GM12891 (cell line): Measurements from ENCODE around the gene SMIM22.

ENCODE experiments used
- POLR2A ChIP-seq: IDR thresholded peaks from 2 replicates; pipeline ENCODE4 v1.6.1; 2011; ENCODE audit warnings: low read depth, low read length, control low read depth
- POLR2AphosphoS5 ChIP-seq: IDR thresholded peaks from 2 replicates; pipeline ENCODE4 v1.6.1; 2011; ENCODE audit warnings: low read depth, low read length, control low read depth
- POU2F2 ChIP-seq: IDR thresholded peaks from 2 replicates; pipeline ENCODE4 v1.6.1; 2011; ENCODE audit warnings: low read depth, mild to moderate bottlenecking, control low read depth, low read length, moderate library complexity
- SPI1 ChIP-seq: IDR thresholded peaks from 2 replicates; pipeline ENCODE4 v1.6.1; 2011; ENCODE audit warnings: low read depth, low read length, control low read depth
- TAF1 ChIP-seq: IDR thresholded peaks from 2 replicates; pipeline ENCODE4 v1.6.1; 2011; ENCODE audit warnings: low read depth, low read length, control low read depth

DNA sequence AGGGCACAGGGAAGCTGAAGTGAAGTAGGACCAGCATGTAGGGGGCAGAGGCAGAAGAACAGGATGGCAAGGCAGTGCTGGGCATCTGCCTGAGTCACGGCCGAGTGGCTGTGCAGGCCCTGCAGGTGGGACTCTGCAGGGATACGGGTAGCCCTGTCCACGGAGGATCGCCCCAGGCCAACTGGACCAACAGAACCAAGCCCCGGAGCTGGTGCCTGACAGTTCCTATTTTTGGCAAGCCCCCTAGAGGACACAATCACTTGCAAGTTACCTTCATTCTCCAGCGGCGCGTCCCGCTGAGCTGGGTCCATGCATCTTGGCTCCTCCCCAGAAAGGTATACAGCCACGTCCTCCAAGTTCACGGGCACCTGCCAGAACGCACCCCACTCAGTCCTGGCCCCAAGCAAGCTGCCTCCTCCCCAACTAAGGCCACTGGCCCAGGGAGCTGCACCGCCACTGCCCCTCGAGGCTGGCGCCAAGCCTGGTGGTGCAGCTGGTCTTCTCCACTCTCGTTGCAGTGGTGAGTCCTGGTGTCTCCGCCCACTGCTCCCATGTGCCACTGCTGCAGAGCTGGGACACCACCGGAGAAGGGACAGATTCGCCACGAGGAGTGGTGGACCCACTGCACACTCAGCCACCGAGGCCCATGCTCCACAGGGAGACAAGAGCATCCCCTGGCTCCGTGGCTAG is 34.8 kb upstream of the SMIM22 start:
- TF ChIP-seq POLR2AphosphoS5, result no peak
- no peak for TF ChIP-seq TAF1
- no peak for TF ChIP-seq POLR2A
- no peak for TF ChIP-seq SPI1
- TF ChIP-seq POU2F2, result no peak
